ENCODE data around the gene LIPM.

DNA sequence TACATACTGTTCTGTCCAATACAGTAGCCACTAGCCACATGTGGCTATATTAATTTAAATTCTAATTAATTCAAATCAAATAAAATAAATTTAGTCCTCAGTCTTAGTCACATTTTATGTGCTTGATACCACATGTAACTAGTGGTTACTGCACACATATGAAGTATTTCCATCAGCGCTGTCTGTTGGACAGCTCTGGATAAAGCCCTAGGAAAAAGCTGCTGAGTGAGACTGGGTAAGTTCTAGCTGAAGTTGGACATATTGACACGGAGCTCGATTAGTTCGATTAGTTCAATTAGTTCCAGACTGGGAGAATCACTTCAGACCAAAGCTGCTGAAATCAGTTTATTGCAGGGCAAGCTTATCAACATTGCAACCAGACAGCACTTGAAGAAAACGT, 15.1 kb upstream of the LIPM start:
- TF ChIP-seq, protein P1, sequence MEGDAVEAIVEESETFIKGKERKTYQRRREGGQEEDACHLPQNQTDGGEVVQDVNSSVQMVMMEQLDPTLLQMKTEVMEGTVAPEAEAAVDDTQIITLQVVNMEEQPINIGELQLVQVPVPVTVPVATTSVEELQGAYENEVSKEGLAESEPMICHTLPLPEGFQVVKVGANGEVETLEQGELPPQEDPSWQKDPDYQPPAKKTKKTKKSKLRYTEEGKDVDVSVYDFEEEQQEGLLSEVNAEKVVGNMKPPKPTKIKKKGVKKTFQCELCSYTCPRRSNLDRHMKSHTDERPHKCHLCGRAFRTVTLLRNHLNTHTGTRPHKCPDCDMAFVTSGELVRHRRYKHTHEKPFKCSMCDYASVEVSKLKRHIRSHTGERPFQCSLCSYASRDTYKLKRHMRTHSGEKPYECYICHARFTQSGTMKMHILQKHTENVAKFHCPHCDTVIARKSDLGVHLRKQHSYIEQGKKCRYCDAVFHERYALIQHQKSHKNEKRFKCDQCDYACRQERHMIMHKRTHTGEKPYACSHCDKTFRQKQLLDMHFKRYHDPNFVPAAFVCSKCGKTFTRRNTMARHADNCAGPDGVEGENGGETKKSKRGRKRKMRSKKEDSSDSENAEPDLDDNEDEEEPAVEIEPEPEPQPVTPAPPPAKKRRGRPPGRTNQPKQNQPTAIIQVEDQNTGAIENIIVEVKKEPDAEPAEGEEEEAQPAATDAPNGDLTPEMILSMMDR (IDR thresholded peaks at IDR 0.05; ENCODE audit: borderline replicate concordance, extremely low read depth, low read length, poor library complexity, severe bottlenecking), result no peak
- TF ChIP-seq EZH2 (IDR thresholded peaks at IDR 0.05; ENCODE audit: borderline replicate concordance, low read depth, low read length, severe bottlenecking), result no peak
